HG03442 (cell line): Measurements from ENCODE around the gene BOD1L1.

ENCODE experiments used
- ATAC-seq: cut with Tn5 transposase; IDR thresholded peaks from one replicate; pipeline ENCODE4 v1.9.1; 2021; ENCODE audit warnings: mild to moderate bottlenecking, moderate library complexity; ENCODE audit not compliant: unreplicated experiment

Gene BOD1L1

DNA sequence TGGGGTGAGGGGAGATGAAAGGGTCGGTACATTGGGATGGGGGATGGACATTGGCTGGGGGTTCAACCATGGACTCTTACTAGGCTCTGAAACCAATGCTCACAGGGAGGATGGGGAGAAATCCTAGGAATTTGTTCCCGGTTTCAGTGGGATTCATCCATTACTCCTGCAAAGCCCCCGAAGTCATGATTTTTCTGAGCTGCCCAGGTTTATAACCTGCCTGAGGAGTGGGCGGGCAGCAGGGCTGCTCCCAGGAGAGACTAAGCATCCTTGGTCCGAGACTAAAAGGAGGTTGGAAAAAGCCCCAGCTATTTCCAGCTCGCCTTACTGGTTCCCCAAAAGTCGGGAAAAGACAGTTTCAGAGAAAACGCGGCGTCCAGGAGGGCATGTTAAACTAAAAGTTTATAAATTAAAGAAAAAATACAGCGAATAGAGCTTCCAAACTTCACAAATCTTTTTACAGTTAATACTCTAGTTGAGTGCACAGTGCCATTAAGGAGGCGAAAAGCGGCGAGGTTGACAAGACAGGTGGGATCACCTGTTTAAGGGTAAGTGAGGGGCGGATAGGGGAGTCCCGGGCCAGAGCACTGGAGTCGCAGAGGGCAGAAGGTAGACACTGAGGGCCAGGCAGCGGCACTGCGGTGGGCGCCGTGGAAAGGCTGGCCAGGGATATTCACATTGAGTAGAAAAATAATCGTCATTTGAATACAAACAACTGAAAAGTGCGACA, 86.9 kb downstream of the BOD1L1 start:
- no peak for ATAC-seq

DNA sequence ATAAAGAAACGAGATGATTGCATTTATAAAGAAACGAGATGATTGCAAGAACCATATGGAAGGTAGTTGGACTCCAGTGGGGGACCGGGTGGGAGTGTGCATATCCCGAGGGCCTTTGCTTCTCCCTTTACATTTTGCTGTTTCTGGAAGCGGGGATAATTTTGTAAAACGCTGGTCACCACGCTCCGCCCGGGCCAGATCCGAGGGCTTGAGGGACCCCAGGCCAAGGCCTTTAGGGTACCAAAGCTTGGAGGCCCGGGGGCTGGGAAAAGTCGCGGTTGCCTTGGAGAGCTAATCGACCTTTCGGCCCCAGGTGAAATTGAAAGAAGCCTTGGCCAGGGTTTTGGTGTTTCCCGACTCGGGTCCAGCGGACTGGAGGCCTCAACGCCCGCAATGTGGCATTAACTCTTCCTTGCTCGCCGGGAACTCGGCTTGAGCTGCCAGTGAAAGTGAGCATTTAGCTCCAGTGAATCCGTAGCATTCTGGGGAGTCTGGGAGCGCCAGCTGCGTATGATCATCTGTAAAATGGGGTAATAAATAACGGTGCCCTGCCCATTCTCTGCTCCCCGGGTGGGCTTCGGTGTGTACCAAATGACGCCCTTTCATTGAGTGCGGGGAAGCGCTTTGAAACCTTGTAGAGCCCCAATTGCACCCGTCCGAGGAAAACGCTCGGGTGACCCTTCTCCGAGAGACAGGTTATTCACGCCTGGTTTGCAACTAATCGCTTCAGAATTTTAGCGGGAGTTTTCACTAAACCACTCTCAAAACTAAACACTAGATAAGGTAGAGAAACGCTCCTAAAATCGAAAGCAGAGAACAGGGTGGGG, 87.7 kb downstream of the BOD1L1 start:
- no peak for ATAC-seq

GRCh38 chr4:13539047-13539618, 88.4 kb downstream of the BOD1L1 start:
- no peak for ATAC-seq

DNA sequence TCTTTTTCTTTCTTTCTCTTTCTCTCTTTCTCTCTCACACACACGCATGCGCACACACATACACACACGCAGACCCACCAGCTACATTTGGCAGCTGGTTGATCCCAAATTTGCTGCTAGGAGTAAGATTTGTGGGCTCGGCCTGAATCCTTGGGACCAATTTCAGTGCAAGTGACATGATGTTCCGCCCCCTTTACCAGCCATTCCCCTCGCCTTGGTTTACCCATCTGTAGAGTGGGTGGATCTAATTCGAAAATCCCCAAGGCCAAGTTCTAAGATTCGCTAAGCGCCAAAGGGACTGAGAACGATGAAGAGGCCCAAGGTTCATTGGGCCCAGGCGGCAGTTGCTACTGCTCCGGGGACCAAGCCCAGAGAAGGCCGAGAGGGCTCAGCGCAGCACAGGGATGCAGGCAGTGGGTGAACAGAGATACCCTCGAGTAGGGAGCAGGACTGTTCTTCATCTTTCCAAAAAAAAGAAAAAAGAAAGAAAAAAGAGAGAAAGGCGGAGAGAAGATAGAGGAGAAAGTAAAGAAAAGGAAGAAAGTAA, 89.0 kb downstream of the BOD1L1 start:
- no peak for ATAC-seq

DNA sequence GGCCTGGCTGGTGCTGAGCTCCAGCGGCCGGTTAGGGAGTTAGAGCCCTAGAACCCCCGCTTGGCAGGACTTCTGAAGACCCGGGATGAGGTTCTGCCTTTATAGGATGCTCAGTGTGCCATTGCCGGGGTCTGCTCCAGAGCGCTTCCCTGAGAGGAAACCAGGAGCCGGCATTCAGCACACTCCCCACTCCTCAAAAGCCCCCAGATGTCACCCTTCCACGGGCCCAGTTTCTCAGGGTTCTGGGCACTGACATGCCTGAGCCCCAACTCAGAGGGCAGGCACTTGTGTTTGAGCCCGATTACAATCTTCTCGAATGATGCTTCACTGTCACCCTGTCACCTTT, 89.7 kb downstream of the BOD1L1 start:
- ATAC-seq = no peak

- ATAC-seq = no peak
Measured at GRCh38 chr4:13537011-13537831, 90.3 kb downstream of the BOD1L1 start.

GRCh38 chr4:13536607-13537006, 90.9 kb downstream of the BOD1L1 start:
- no peak for ATAC-seq

DNA sequence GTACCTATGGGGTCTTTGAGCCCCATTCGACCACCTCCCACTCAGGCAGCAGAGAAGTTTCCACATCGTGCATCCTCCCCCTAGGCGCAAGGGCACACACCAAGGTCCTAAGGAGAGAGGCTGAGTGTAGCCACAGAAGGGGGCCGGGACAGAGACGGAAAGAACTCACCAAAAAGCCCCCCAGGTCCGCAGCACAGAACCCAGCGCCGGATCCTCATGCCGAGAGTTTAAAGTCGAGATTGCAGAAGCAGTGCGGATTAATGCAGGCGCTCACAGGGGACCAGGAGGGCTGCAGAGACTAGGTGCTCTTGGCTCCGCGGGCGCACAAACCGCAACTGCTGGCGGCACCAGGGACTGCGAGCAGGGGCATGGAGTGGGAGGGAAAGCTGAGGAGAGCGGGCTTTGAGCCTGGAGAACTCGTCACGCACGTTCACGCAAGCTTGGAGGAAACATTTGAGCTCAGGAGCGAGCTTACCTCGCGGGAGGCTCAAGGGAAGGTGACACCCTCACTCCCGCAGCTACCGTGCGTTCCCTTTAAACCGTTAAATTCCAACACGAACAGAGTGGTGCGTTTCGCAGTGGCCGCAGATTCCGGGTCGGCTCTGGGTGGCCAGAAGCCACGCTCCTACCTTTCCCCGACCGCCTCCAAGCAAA, 91.7 kb downstream of the BOD1L1 start:
- ATAC-seq = no peak

- ATAC-seq = no peak
Measured at GRCh38 chr4:13535118-13535517, 92.4 kb downstream of the BOD1L1 start.

DNA sequence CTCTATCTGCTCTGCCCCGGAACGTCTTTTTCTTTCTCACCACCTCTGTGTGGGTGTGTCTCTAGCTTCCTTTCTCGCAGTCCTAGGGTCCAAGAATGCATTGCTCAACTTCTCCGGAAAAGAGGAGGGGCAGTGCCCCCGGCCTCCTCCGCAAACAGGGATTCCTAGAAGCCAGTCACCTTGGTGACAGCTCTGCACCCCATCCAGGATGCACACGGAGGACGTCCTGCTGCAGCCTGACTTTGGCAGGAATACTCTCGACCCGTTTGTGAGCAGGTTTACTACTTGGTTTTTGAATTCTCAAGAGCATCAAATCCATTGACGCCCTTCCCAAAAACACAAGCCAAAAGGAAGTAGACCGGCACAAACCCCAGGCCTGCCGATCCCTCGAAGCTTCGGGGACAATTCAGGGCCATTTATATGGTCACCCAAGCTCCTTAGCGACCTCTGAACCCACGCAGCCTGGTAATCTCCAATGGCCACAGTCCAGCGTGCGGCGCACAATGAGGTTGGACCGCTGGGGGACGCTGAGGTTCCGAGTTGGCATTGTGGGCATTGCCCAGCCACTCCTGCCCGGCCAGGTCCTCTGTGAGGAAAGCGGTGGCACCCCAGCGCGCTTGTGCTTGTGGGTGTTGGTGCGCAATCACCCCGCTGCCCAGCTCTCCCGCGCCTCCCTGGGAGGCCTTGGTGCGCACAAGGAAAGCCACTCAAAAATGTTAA, 93.0 kb downstream of the BOD1L1 start:
- ATAC-seq = no peak

DNA sequence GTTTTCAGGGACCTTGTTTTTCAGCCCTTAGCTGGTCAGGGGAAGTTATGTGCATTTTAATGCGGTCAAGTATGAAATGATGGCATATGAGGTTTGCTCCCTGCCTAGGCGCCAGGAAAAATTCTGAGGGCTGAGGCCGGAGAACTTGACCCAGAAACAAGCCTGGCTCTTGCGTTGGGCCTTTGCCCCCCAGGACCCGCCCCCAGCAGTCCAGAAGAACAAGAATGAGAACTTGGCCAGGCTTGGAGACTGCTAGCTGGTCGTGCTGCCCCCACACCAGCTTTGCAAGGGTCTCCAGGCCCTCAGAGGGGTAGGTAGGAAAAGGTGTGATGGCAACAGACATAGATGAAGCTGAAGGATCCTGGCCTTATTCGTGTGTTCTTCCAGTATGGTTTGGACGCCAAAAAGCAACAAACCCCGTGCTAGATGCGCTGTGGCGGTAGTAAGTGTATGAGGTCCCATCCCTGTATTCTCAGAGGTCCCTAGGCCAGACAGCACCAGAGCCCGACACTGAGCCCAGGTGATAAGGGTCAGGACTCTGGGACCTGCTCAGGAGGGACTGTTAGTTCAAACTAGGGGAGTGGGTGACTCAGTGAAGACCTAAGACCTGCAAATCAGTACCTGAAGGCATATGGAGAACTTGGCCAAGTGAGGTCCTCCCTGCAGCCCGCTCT, 93.7 kb downstream of the BOD1L1 start:
- ATAC-seq = no peak

- no peak for ATAC-seq
Measured at GRCh38 chr4:13531625-13531998, 95.9 kb downstream of the BOD1L1 start.

DNA sequence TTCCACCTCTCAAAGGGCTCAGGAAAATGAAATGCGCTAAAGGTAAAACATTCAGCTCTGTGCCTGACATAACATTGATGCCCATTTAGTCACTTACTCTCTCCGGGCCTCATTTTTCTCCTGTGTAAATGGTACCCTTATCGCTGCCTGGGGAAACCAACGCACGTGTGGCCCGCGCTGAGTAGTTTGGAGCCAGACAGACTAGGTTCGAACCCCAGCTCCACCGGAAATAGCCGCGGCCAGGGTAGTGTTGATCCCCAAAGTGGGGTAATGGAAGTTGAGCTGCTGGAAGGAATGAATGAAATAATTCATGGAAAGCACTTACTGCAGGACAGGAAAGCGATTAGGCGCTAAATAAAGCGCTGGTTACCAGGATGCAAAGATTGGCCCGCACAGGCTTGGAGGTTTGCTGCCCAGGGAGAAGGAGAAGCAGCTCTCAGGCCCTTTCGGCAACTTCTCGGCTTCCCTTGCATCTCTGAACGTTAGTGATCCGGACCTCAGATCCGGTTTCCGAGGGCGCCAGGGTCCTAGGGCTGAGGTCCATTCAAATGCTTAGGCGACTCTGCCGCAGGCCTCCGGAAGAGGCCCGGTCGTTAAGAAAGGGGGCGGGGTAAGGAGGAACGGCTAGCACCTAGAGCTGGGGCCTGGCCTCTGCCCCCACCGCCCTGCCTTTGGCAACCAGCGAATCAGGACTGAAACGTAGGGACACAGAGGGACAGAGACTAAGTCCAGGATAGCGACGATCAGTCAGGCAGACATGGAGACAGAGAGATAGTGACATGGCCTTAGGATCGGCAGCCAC, 96.5 kb downstream of the BOD1L1 start:
- no peak for ATAC-seq

DNA sequence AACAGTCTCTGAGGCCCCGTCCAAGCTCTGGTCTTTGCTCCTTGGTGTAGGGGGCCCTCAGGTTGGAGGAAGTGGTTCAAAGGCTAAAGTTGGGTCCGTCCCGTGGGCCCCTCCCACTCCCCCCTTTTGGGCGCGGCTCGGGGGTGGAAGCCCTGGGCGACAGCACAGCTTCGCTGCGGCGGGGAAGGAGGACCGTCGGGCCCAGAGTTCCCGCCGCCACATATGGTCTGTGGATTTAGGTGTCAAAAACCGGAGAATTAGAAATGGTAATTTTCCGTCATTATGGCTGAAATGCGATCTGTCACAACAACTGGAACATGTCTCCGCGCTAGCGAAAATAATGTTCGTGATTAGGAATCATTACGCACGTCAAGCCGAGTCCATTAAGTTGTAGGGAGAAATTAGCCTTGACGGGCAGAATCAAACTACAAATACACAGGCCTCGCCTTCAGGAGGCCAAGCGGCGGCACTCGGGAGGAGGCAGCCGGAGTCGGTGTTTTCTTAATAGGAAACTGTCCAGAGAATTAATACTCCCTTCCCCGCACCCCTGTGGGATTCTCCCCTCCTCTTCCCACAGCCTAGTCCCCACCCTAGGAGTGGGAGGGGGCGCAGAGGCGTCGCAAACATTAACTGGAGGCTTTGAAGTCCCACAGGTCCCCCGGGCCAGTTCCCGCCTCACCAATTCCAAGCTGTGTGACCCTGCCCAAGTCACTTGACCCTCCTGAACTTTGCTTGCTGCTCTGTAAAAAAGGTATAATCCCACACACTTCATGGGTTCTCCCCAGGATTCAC, 98.2 kb downstream of the BOD1L1 start:
- ATAC-seq = no peak

DNA sequence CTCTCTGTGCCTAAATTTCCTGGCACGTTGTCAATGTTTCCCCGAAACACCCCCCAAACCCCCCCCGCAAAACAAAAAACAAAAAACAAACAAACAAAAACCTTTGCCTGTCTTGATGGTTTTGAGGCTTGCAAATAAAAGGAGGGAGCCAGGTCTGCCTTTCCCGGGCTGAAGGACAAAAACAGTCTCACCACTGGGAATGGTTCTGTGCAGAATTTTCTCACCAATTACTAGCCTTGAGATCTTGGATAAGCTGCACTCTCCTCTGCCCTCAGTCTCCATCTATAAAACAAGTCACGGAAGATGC, 98.8 kb downstream of the BOD1L1 start:
- ATAC-seq = no peak

GRCh38 chr4:13527981-13528820, 99.3 kb downstream of the BOD1L1 start:
- ATAC-seq = peak; percentile 75
